K562 (cell line): ENCODE results near the gene VILL. TPM values are rescaled to one million over a fixed set of nuclear protein-coding genes. Genes with fewer than 3 reads are reported as not detected.

Experiments
- ATAC-seq: fragments of 200-7000 bp; cut with Tn5 transposase; 3 replicates; pipeline ENCODE4 v1.9.1; 2020; ENCODE audit warnings: moderate library complexity
- BruUV-seq: library from RNA; stranded (reverse); fragments of 400-500 nt; replicated peaks from 2 replicates; lab custom pipeline; 2021; lab: Mats Ljungman, UMichigan
- CTCF ChIA-PET: fragments of 300-600 bp; formaldehyde crosslinking; extraction: SDS; loops from one replicate; lab custom pipeline; 2021; ENCODE audit warnings: low intra/inter-chr PET ratio; lab: Yijun Ruan, JAX
- POLR2A ChIA-PET: fragments of 300-600, 350-650 bp; sonication (Branson Sonifier 250); formaldehyde crosslinking; extraction: SDS; loops from one replicate; lab custom pipeline; 2021; ENCODE audit warnings: antibody characterized with exemption, inconsistent platforms; lab: Yijun Ruan, JAX
- DNase-seq, 4 experiments: peaks; one replicate each; pipeline versions ENCODE4 v3.0.0 to v3.0.0-alpha.2; 2011 to 2018; ENCODE audit warnings: low spot score in 3 of 4, mixed read lengths in 3 of 4; ENCODE audit errors: extremely low read depth in 1 of 4
- FAIRE-seq: peaks from 2 replicates; lab custom pipeline; 2011; peaks lifted over from hg19 to GRCh38; lab: Jason Lieb, UNC
- H2AFZ ChIP-seq: 2 replicates; pipeline ENCODE4 v1.6.0; 2011; ENCODE audit warnings: low read depth, low read length, control low read depth, inconsistent platforms
- H3K27ac ChIP-seq: fragments of 200-600 bp; 3 replicates; pipeline ENCODE4 v1.8.0; 2011; ENCODE audit warnings: low read depth, mild to moderate bottlenecking, control low read depth, inconsistent platforms, low read length, moderate library complexity, mixed read lengths; ENCODE audit errors: extremely low read depth
- H3K27me3 ChIP-seq, 2 experiments: fragments of 300-600 bp in 1 of 2; 2 replicates in 1 of 2; 3 replicates in 1 of 2; pipeline versions ENCODE4 v1.6.0 to v1.8.0; 2011; ENCODE audit warnings: inconsistent platforms in 2 of 2, low read length in 2 of 2, mild to moderate bottlenecking in 1 of 2, mixed read lengths in 1 of 2, moderate library complexity in 1 of 2; ENCODE audit not compliant: control insufficient read depth in 2 of 2, insufficient read depth in 2 of 2
- H3K36me3 ChIP-seq: fragments of 300-600 bp; 3 replicates; pipeline ENCODE4 v1.8.0; 2011; ENCODE audit warnings: mild to moderate bottlenecking, low read length, inconsistent platforms; ENCODE audit not compliant: control insufficient read depth, insufficient read depth
- H3K4me1 ChIP-seq, 2 experiments: fragments of 200-600 bp in 1 of 2; replicated peaks in 1 of 2; 2 replicates in 1 of 2; 3 replicates in 1 of 2; pipeline versions ENCODE4 v1.5.1 to v1.8.0; 2011; ENCODE audit warnings: inconsistent platforms in 2 of 2, low read length in 2 of 2, mild to moderate bottlenecking in 1 of 2, mixed read lengths in 1 of 2, moderate library complexity in 1 of 2; ENCODE audit not compliant: control insufficient read depth in 2 of 2, insufficient read depth in 2 of 2
- H3K4me2 ChIP-seq: 2 replicates; pipeline ENCODE4 v1.6.1; 2011; ENCODE audit warnings: low read length, control low read depth, inconsistent platforms, mixed read lengths; ENCODE audit not compliant: insufficient read depth
- H3K4me3 ChIP-seq: fragments of 200-600 bp; sonication (generic), shearing (Covaris generic); 2 replicates; pipeline ENCODE4 v1.5.1; 2016; ENCODE audit warnings: control low read depth, inconsistent platforms
- H3K79me2 ChIP-seq: fragments of 200-600 bp; 3 replicates; pipeline ENCODE4 v1.8.0; 2011; ENCODE audit warnings: low read length, inconsistent platforms; ENCODE audit not compliant: control insufficient read depth, insufficient read depth
- H3K9ac ChIP-seq, 2 experiments: 2 replicates each; pipeline versions ENCODE4 v1.6.0 to v1.6.1; 2011; ENCODE audit warnings: low read depth in 2 of 2, low read length in 2 of 2, control low read depth in 1 of 2, inconsistent platforms in 1 of 2, mild to moderate bottlenecking in 1 of 2, mixed read lengths in 1 of 2; ENCODE audit not compliant: insufficient read depth in 1 of 2
- H3K9me1 ChIP-seq: one replicate; pipeline ENCODE4 v1.6.0; 2011; ENCODE audit warnings: inconsistent platforms, mild to moderate bottlenecking, low read length, moderate library complexity; ENCODE audit not compliant: control insufficient read depth, insufficient read depth
- H3K9me3 ChIP-seq: replicated peaks from 2 replicates; pipeline ENCODE4 v1.5.1; 2011; ENCODE audit warnings: low read depth, low read length, inconsistent platforms; ENCODE audit not compliant: control insufficient read depth, insufficient read depth
- H4K20me1 ChIP-seq: replicated peaks from 2 replicates; pipeline ENCODE4 v1.6.1; 2011; ENCODE audit warnings: low read length, inconsistent platforms, mixed read lengths; ENCODE audit not compliant: control insufficient read depth, insufficient read depth
- LCOR ChIP-seq: sonication (generic); formaldehyde crosslinking; IDR thresholded peaks from 2 replicates; pipeline ENCODE4 v1.8.0; 2022; ENCODE audit warnings: mild to moderate bottlenecking, missing genetic modification reagents
- ZNF316 ChIP-seq: fragments of 450-650 bp; IDR thresholded peaks from 2 replicates; pipeline ENCODE4 v1.6.1; 2016
- WGBS: fragments of 100-300 bp; shearing (Covaris generic); methylation state at CpG from one replicate; pipeline ENCODE4 v1.1.6; 2016; ENCODE audit warnings: low coverage, mixed read lengths; ENCODE audit not compliant: insufficient coverage; ENCODE audit errors: missing lambda C conversion rate; 5-methylcytosine and 5-hydroxymethylcytosine counted together
- in situ Hi-C: fragments of 300-500 bp; cut with MboI; formaldehyde crosslinking; loops from 4 replicates; pipeline ENCODE4 v1.15.0; 2018; ENCODE audit warnings: inconsistent platforms, mixed read lengths
- intact Hi-C: fragments of 100-400 bp; cut with micrococcal nuclease; formaldehyde crosslinking; loops from 2 replicates; pipeline ENCODE4 v1.14.2; 2022
- polyA plus RNA-seq, 8 experiments: library from polyadenylated mRNA; depleted of rRNA in 4 of 8; stranded (reverse) in 5 of 8; unstranded in 3 of 8; fragments of >200 nt; fragmentation: Nextera tagmentation in 2 of 8; fragmentation: Illumina TruSeq in 1 of 8; extraction: Ambion mirVana in 2 of 8; extraction: Trizol in 1 of 8; gene quantifications; 2 replicates each; pipeline versions ENCODE4 v1.2.1 to v1.2.3, GENCODE V29; 2011 to 2014; ENCODE audit warnings: inconsistent platforms in 1 of 8, missing spikeins in 1 of 8
- total RNA-seq, 7 experiments: library from RNA; depleted of rRNA in 6 of 7; stranded (reverse); fragments of >200 nt in 6 of 7; fragmentation: Illumina TruSeq in 2 of 7; extraction: Trizol in 2 of 7; gene quantifications; 2 replicates each; pipeline versions ENCODE4 v1.2.1 to v1.2.3, GENCODE V29; 2011 to 2021; ENCODE audit warnings: low replicate concordance in 1 of 7
- TF ChIP-seq, protein P1 (sequence below): sonication (generic); formaldehyde crosslinking; IDR thresholded peaks from 2 replicates; pipeline ENCODE4 v1.8.0; 2022; ENCODE audit warnings: mild to moderate bottlenecking, low read depth, missing genetic modification reagents

Gene VILL
- total and polyA plus RNA-seq, 9 of the 15 experiments (the other 6 are each of a cell fraction or from before 2014, with no cell fraction given), result 0.11 to 16.0 (median 8.8) TPM

DNA sequence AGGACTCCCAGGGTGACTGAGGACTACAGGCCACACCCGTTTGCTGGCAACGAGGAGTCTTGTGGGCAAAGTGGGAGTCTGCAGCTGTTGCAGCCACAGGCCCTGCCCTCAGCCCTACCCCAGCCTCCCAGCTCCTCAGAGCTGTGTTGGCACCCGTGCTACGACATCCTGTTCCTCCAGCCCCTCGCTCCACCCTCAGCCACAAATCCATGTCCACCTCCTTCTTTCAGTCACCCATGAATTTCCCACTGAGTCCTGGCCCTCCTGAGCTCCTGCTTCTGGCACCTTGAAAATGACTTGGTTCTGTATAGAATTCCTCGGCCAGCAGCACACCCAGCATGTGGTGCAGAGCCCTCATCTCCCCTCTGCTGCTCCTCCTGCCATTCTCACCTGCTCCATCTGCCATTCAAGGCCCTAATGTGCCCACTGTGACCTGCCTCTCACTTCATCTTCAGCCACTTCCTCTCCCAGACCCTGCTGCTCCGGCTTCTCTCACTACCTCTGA, 20.9 kb upstream of the VILL start:
- Histone ChIP-seq H3K27me3 (0 out of 5 replicates have a peak, but pooled peaks cover 0 to 4% of the 10 kb centered on the region in 2 experiments), H3K36me3 (no peaks in the 10 kb centered on the region), H3K4me2 (no peak overlapping the region), H3K4me1 (peaks cover 0 to 7% of the 10 kb centered on the region in 2 experiments; a peak in 2 of 5 replicates), H3K9me3 (no peaks in the 10 kb centered on the region), H3K9me1 (peaks cover 2% of the 10 kb centered on the region), H3K9ac (peak overlapping the region in 1 of 2 experiments; percentile 47; a peak in 2 of 4 replicates), H3K79me2 (no peaks in the 10 kb centered on the region), H3K27ac (no peak overlapping the region), H2AFZ (no peak overlapping the region), H3K4me3 (no peak overlapping the region), H4K20me1 (no peaks in the 10 kb centered on the region)
- no peak for DNase-seq
- ATAC-seq, result no peak
- no TSS peak for BruUV-seq
- intact Hi-C loops, result loop anchor here (5.0 to 10.0 kb wide), 4 partner anchors 148 to 1242 kb away; no protein-coding TSS in a partner anchor
- in situ Hi-C loops, result loop anchor here (5.0 kb wide), 1 partner anchor 112 kb away; no protein-coding TSS in a partner anchor
- WGBS, result 35% methylated on average over 7 of the region's 7 CpGs
- CTCF ChIA-PET, result interaction anchor here (0.6 kb wide), 1 partner anchor 323 kb away, joined by 5 read pairs; no protein-coding TSS in a partner anchor
- POLR2A ChIA-PET, result interaction anchor here (0.5 to 0.9 kb wide), 5 partner anchors 14 to 383 kb away, joined by 3 to 4 read pairs (median 3); no protein-coding TSS in a partner anchor
- TF ChIP-seq, protein P1, sequence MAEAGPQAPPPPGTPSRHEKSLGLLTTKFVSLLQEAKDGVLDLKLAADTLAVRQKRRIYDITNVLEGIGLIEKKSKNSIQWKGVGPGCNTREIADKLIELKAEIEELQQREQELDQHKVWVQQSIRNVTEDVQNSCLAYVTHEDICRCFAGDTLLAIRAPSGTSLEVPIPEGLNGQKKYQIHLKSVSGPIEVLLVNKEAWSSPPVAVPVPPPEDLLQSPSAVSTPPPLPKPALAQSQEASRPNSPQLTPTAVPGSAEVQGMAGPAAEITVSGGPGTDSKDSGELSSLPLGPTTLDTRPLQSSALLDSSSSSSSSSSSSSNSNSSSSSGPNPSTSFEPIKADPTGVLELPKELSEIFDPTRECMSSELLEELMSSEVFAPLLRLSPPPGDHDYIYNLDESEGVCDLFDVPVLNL (CRISPR knock-in tag), result no peak
- TF ChIP-seq LCOR (CRISPR knock-in tag), result no peak
- TF ChIP-seq ZNF316, result no peak
- FAIRE-seq, result no peak
